ENCODE results near the gene VPS37C.

GRCh38 chr11:61106296-61106695 lies 54.9 kb downstream of the VPS37C start:
- no peak for TF ChIP-seq ZNF24 (IDR thresholded peaks at IDR 0.05)
- no peak for TF ChIP-seq SSRP1 (CRISPR knock-in tag; IDR thresholded peaks at IDR 0.05)
- TF ChIP-seq RNF2 (conservative IDR thresholded peaks at IDR 0.05; ENCODE audit: low read depth), result no peak
- no peak for TF ChIP-seq PHF5A (CRISPR knock-in tag; IDR thresholded peaks at IDR 0.05; ENCODE audit: low read depth, unreplicated experiment)
- no peak for TF ChIP-seq CEBPB (IDR thresholded peaks at IDR 0.05; ENCODE audit: borderline replicate concordance, low read depth, low read length)
- TF ChIP-seq KDM1A (CRISPR knock-in tag; IDR thresholded peaks at IDR 0.05), result no peak
- no peak for TF ChIP-seq CENPX (CRISPR knock-in tag; IDR thresholded peaks at IDR 0.05)
- TF ChIP-seq POLR2AphosphoS5 (IDR thresholded peaks at IDR 0.05; ENCODE audit: low read depth, low read length), result no peak
- TF ChIP-seq CTCF (CRISPR knock-in tag; IDR thresholded peaks at IDR 0.05), result no peak
- TF ChIP-seq SRF (IDR thresholded peaks at IDR 0.05; ENCODE audit: low read depth, low read length), result no peak

Data from HepG2 (cell line).